Upper lobe of left lung (tissue), 4 donors: Measurements from ENCODE around the gene AHI1.

Experiments
- EP300 ChIP-seq, 4 donors: sonication (generic); formaldehyde crosslinking; IDR thresholded peaks; one replicate each; pipeline ENCODE4 v1.5.1; 2017; ENCODE audit warnings: antibody characterized with exemption in 4 of 4, control low read depth in 2 of 4
- POLR2A ChIP-seq, 4 donors: fragments of 450-650 bp; IDR thresholded peaks; one replicate each; pipeline ENCODE4 v1.5.1; 2016 to 2017; ENCODE audit warnings: antibody characterized with exemption in 4 of 4, mild to moderate bottlenecking in 2 of 4

GRCh38 chr6:135331002-135331401 lies 166.5 kb downstream of the AHI1 start:
- TF ChIP-seq POLR2A (IDR thresholded peaks at IDR 0.05) (no peak), EP300 (IDR thresholded peaks at IDR 0.05) (no peak)
